Measurements from ENCODE around the gene SLC22A15. TPM values are rescaled to one million over a fixed set of nuclear protein-coding genes. Genes with fewer than 3 reads are reported as not detected.

Gene SLC22A15
- total RNA-seq: 1.8 and 2.3 TPM in 2 replicates
- long read RNA-seq, partial matches to known transcripts: 0 of 1 reads
- long read RNA-seq, other reads (novel, unspliced or antisense): 1 of 1 reads

DNA sequence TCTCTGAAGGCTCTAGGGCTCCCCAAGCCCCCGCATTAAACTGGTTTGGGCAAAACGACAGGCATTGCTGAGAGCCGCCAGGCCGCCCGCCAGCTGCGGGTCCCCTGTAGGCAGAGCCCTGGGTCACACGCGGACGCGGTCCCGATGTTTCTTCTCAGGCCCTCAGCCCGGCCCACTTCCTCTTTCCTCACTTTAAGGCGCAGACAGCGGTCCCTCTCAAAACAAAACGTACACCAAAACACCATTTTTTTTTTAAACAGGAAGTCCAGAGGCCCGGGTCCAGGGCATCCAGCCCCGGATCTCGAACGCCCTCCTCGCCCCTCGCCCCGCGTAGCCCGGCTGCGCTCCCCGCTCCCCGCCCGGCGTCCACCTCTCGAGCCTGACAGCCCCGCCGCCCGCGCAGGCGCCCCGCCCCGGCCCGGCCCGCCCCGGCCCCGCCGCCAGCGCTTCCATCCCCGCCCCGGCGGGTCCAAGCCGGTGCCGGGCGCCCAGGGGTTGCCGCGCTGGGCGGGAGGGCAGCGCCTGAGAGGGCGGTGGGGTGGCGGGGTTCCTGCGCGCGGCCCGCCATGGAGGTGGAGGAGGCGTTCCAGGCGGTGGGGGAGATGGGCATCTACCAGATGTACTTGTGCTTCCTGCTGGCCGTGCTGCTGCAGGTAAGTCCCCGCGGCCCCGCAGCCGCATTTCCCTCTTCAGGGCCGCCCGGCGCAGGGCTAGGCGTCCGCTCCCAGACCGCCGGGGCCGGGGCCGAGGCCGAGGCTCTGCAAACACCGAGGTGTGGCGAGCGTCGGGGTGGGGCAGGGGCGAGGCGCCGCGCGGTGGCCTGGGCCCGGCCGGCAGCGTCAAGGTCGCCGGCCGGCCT lies at the start of gene SLC22A15:
TSS of gene SLC22A15 (plus strand) at position 452 of the 859 bp plus-strand sequence. CDS start at position 567, 115 bp downstream.
- Mint-ChIP-seq H3K9me3 (no peaks in the 10 kb centered on the region), H3K4me1 (peaks cover 10% of the 10 kb centered on the region), H3K36me3 (ENCODE audit: low read depth) (no peaks in the 10 kb centered on the region), H3K4me3 (peak within 1 kb of the TSS; percentile 95), H3K27ac (ENCODE audit: unreplicated experiment) (peak within 1 kb of the TSS; percentile 24), H3K27me3 (ENCODE audit: low read depth) (peaks cover 34% of the 10 kb centered on the region)
- TF ChIP-seq, protein P1, sequence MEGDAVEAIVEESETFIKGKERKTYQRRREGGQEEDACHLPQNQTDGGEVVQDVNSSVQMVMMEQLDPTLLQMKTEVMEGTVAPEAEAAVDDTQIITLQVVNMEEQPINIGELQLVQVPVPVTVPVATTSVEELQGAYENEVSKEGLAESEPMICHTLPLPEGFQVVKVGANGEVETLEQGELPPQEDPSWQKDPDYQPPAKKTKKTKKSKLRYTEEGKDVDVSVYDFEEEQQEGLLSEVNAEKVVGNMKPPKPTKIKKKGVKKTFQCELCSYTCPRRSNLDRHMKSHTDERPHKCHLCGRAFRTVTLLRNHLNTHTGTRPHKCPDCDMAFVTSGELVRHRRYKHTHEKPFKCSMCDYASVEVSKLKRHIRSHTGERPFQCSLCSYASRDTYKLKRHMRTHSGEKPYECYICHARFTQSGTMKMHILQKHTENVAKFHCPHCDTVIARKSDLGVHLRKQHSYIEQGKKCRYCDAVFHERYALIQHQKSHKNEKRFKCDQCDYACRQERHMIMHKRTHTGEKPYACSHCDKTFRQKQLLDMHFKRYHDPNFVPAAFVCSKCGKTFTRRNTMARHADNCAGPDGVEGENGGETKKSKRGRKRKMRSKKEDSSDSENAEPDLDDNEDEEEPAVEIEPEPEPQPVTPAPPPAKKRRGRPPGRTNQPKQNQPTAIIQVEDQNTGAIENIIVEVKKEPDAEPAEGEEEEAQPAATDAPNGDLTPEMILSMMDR (conservative IDR thresholded peaks at IDR 0.05): peak; percentile 19
- peak; percentile 37 for DNase-seq (ENCODE audit: low read depth, low spot score)

DNA sequence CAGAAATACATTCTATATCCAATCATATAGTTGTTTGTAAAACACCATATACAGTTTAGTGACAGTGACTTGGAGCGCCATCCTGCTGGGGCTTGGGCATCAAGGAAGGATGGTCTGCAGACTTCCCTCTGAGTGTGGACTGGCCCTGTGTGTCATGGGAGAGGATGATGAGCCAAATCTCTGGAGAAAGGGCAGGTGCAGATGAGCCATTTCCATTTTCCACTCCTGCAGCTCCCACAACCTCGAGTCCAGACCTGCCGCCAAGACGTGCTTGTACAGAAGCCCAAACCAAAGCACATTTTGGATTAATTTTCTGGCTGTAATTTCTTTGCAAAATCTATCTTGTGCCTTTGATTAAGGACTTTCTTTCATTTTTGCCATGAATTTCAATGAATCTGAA lies 48.3 kb upstream of the SLC22A15 start:
- Mint-ChIP-seq H3K36me3 (ENCODE audit: low read depth) (no peaks in the 10 kb centered on the region), H3K27ac (ENCODE audit: unreplicated experiment) (no peak overlapping the region), H3K4me3 (no peak overlapping the region), H3K4me1 (peaks cover 18% of the 10 kb centered on the region), H3K27me3 (ENCODE audit: low read depth) (no peaks in the 10 kb centered on the region), H3K9me3 (no peaks in the 10 kb centered on the region)
- TF ChIP-seq, protein P1 (conservative IDR thresholded peaks at IDR 0.05): no peak
- no peak for DNase-seq (ENCODE audit: low read depth, low spot score)

DNA sequence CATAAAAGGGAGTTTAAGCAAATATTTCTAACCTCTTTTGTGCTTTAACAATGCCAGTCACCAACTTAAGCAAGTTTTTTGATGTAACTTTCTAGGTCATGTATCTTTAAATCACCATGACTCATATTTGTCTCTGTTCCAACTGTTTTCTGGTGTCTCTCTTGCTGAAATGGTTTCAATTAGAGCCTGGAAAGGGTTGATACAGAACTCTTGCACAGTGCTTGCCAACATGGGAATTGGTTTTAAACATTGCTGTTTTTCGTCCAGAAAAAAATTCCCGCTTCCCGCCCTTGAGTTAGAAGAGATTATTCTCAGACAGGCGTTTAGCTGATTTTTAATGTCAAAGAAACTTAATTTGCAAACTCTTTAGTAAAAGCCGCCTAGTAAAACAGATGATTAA lies 46.4 kb upstream of the SLC22A15 start:
- peaks cover 3% of the 10 kb centered on the region for H3K4me1 Mint-ChIP-seq
- DNase-seq (ENCODE audit: low read depth, low spot score): no peak
- TF ChIP-seq, protein P1 (conservative IDR thresholded peaks at IDR 0.05): no peak
- no peaks in the 10 kb centered on the region for H3K27me3 Mint-ChIP-seq (ENCODE audit: low read depth)
- peaks cover 3% of the 10 kb centered on the region for H3K9me3 Mint-ChIP-seq
- no peak overlapping the region for H3K27ac Mint-ChIP-seq (ENCODE audit: unreplicated experiment)
- H3K4me3 Mint-ChIP-seq: no peak overlapping the region
- no peaks in the 10 kb centered on the region for H3K36me3 Mint-ChIP-seq (ENCODE audit: low read depth)

DNA sequence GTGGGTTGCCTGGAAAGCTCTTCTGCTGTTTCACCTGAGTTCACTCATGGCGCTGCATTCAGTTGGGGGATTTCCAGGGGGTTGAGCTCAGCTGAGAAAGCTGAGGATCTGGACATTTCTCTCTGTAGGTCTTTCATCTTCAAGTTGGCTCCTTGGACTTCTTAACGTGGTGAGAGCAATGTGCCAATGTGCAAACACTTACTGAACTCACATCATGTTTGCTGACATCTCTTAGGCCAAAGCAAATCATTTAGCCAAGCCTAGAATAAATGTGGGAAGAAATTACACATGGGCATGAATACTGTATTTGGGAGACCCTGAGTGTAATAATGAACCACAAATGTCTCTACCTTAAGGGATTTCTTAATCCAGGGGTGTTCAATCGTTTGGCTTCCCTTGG lies 42.7 kb upstream of the SLC22A15 start:
- no peak for DNase-seq (ENCODE audit: low read depth, low spot score)
- TF ChIP-seq, protein P1 (conservative IDR thresholded peaks at IDR 0.05): no peak
- no peaks in the 10 kb centered on the region for H3K36me3 Mint-ChIP-seq (ENCODE audit: low read depth)
- H3K4me3 Mint-ChIP-seq: no peak overlapping the region
- H3K27me3 Mint-ChIP-seq (ENCODE audit: low read depth): no peaks in the 10 kb centered on the region
- H3K4me1 Mint-ChIP-seq: no peaks in the 10 kb centered on the region
- peaks cover 4% of the 10 kb centered on the region for H3K9me3 Mint-ChIP-seq
- no peak overlapping the region for H3K27ac Mint-ChIP-seq (ENCODE audit: unreplicated experiment)

DNA sequence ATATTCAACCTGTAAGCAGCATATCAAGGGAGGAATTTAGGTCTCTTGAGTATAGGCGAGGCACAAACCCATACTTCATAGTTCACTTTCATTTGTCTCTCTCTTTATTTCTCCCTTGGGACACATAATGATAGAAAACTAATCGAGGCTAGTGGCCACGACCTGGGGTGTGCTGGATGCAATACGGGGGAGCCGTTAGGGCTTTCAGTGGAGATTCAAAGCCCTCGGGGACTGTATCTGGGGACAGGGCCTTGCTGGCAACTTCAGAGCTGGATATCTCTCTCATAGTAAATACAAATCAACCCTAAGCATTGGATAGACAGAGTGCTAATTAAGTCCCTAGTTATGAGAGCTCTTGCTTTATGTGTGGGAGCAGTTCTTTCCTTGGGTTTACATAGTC lies 36.9 kb upstream of the SLC22A15 start:
- H3K36me3 Mint-ChIP-seq (ENCODE audit: low read depth): no peaks in the 10 kb centered on the region
- peaks cover 4% of the 10 kb centered on the region for H3K9me3 Mint-ChIP-seq
- TF ChIP-seq, protein P1 (conservative IDR thresholded peaks at IDR 0.05): no peak
- no peak for DNase-seq (ENCODE audit: low read depth, low spot score)
- H3K27ac Mint-ChIP-seq (ENCODE audit: unreplicated experiment): no peak overlapping the region
- H3K4me1 Mint-ChIP-seq: no peaks in the 10 kb centered on the region
- H3K4me3 Mint-ChIP-seq: no peak overlapping the region
- no peaks in the 10 kb centered on the region for H3K27me3 Mint-ChIP-seq (ENCODE audit: low read depth)

All from neural crest cell (in vitro differentiated cells).